GM18511 (cell line): ENCODE data around the gene ENKD1.

ENCODE experiments used
- ATAC-seq: cut with Tn5 transposase; IDR thresholded peaks from one replicate; pipeline ENCODE4 v1.9.1; 2021; ENCODE audit warnings: mild to moderate bottlenecking, moderate library complexity; ENCODE audit not compliant: unreplicated experiment

ENKD1 gene

GRCh38 chr16:67679935-67680897 lies 13.7 kb upstream of the ENKD1 start:
- ATAC-seq, result no peak

GRCh38 chr16:67678354-67679023 lies 11.9 kb upstream of the ENKD1 start:
- no peak for ATAC-seq

- no peak for ATAC-seq
Observed at GRCh38 chr16:67677712-67678111, 11.2 kb upstream of the ENKD1 start.

GRCh38 chr16:67676939-67677338 lies 10.4 kb upstream of the ENKD1 start:
- ATAC-seq, result no peak

GRCh38 chr16:67676516-67676915 lies 10.0 kb upstream of the ENKD1 start:
- ATAC-seq, result no peak

GRCh38 chr16:67675999-67676398 lies 9.4 kb upstream of the ENKD1 start:
- no peak for ATAC-seq

GRCh38 chr16:67675579-67675935 lies 9.0 kb upstream of the ENKD1 start:
- ATAC-seq, result no peak

- no peak for ATAC-seq
Observed at GRCh38 chr16:67674851-67675578, 8.5 kb upstream of the ENKD1 start.

GRCh38 chr16:67673712-67674580 lies 7.4 kb upstream of the ENKD1 start:
- ATAC-seq, result no peak

GRCh38 chr16:67672739-67673662 lies 6.5 kb upstream of the ENKD1 start:
- ATAC-seq, result no peak

- ATAC-seq, result no peak
Observed at GRCh38 chr16:67672306-67672705, 5.8 kb upstream of the ENKD1 start.

GRCh38 chr16:67669499-67670101 lies 3.0 kb upstream of the ENKD1 start:
- no peak for ATAC-seq

- no peak for ATAC-seq
Observed at GRCh38 chr16:67668495-67669157, 2.1 kb upstream of the ENKD1 start.

GRCh38 chr16:67667817-67668494 lies 1.4 kb upstream of the ENKD1 start:
- peak; percentile 82 for ATAC-seq

GRCh38 chr16:67667453-67667816 lies 885 bp upstream of the ENKD1 start:
- ATAC-seq, result no peak

- no peak for ATAC-seq
Observed at GRCh38 chr16:67666032-67666551, 458 bp downstream of the ENKD1 start.

GRCh38 chr16:67665598-67665997 lies 952 bp downstream of the ENKD1 start:
- ATAC-seq, result no peak

- ATAC-seq, result no peak
Observed at GRCh38 chr16:67664871-67665270, 1.7 kb downstream of the ENKD1 start.
